ENCODE results near the gene ARHGAP18.

ARHGAP18 gene

DNA sequence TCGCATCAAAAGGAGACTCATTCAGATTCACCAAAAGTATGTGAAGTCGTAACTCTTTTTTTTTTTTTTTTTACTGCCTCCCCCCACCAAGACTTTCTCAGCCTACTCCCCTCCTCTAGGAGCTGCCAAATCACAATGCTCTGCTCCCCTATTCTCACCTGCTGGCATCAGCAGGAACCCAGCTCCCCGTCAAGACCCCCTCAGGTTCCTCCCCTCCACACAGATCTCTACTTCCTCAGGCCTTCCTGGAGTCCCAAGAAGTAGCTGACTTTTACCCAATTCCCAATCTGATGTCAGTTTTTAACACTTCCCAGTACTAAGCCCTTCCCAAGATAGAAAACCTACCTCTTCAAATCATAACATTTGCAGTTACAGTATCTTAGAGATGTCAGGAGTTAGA, 39.3 kb downstream of the ARHGAP18 start:
- Histone ChIP-seq H3K23ac (ENCODE audit: low read length) (no peak overlapping the region), H3K4me3 (ENCODE audit: low read depth, low read length) (no peak overlapping the region), H3K79me1 (ENCODE audit: low read length) (peaks cover 9% of the 10 kb centered on the region), H2BK120ac (ENCODE audit: insufficient read depth, low read length, poor library complexity) (no peak overlapping the region), H3K4ac (ENCODE audit: low read depth, low read length) (no peak overlapping the region), H2AK5ac (ENCODE audit: low read length) (no peak overlapping the region), H4K12ac (ENCODE audit: low read depth, low read length) (no peak overlapping the region), H3K9ac (ENCODE audit: low read length) (no peak overlapping the region), H3K27ac (ENCODE audit: low read depth, low read length) (no peak overlapping the region), H3K18ac (ENCODE audit: low read length) (no peak overlapping the region), H3K9me3 (ENCODE audit: insufficient read depth, low read depth, low read length) (no peaks in the 10 kb centered on the region), H4K8ac (ENCODE audit: low read depth, low read length) (no peak overlapping the region), H3K79me2 (ENCODE audit: control insufficient read depth, insufficient read depth, low read length, poor library complexity) (no peaks in the 10 kb centered on the region), H2AFZ (ENCODE audit: insufficient read depth, low read length, poor library complexity) (no peak overlapping the region), H3K14ac (ENCODE audit: low read length) (no peak overlapping the region), H3K4me1 (ENCODE audit: control insufficient read depth in 1 of 2, insufficient read depth in 2 of 2, low read length in 2 of 2) (peaks cover 4 to 9% of the 10 kb centered on the region in 2 experiments), H4K91ac (ENCODE audit: low read depth, low read length) (no peak overlapping the region), H3K36me3 (ENCODE audit: control insufficient read depth in 1 of 2, insufficient read depth in 2 of 2, low read length in 2 of 2) (no peaks in the 10 kb centered on the region), H3K27me3 (ENCODE audit: insufficient read depth, low read length) (no peaks in the 10 kb centered on the region), H2BK12ac (ENCODE audit: low read length) (no peak overlapping the region), H3K4me2 (ENCODE audit: low read length) (no peak overlapping the region), H2BK5ac (ENCODE audit: low read depth, low read length, poor library complexity) (no peak overlapping the region)
- no peak for DNase-seq
- WGBS (ENCODE audit: extremely low coverage, insufficient coverage, insufficient read length) = no CpG with 5 or more reads among the region's 3 CpGs

DNA sequence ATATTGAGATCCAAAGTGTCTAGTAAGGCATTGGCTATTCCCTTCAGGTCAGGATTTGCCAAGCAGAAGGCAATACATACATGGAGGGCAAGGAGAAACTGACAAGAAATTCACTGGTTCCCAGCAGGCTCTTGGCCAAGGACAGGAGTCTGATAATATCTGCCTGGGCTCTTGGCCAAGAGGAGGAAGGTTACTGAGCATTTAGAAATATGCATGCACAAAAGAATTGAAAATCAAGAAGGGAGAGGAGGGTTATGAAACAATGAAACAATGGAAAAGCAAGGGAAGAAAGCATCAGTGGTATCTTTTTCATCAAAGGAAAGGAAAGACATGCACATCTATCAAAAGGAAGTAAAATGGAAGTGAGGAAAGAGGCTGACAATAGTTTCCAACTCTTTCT, 42.4 kb downstream of the ARHGAP18 start:
- no peak overlapping the region for H3K4me3 ChIP-seq (ENCODE audit: low read depth, low read length)
- H3K27me3 ChIP-seq (ENCODE audit: insufficient read depth, low read length) = no peaks in the 10 kb centered on the region
- H3K79me1 ChIP-seq (ENCODE audit: low read length) = peaks cover 9% of the 10 kb centered on the region
- no peak overlapping the region for H2BK120ac ChIP-seq (ENCODE audit: insufficient read depth, low read length, poor library complexity)
- no peak overlapping the region for H4K91ac ChIP-seq (ENCODE audit: low read depth, low read length)
- no peak overlapping the region for H2AK5ac ChIP-seq (ENCODE audit: low read length)
- no peak overlapping the region for H4K8ac ChIP-seq (ENCODE audit: low read depth, low read length)
- no peak overlapping the region for H2AFZ ChIP-seq (ENCODE audit: insufficient read depth, low read length, poor library complexity)
- no peaks in the 10 kb centered on the region for H3K79me2 ChIP-seq (ENCODE audit: control insufficient read depth, insufficient read depth, low read length, poor library complexity)
- H3K27ac ChIP-seq (ENCODE audit: low read depth, low read length) = no peak overlapping the region
- H2BK12ac ChIP-seq (ENCODE audit: low read length) = no peak overlapping the region
- no peak overlapping the region for H3K23ac ChIP-seq (ENCODE audit: low read length)
- H3K9me3 ChIP-seq (ENCODE audit: insufficient read depth, low read depth, low read length) = no peaks in the 10 kb centered on the region
- H2BK5ac ChIP-seq (ENCODE audit: low read depth, low read length, poor library complexity) = no peak overlapping the region
- peaks cover 4 to 6% of the 10 kb centered on the region in 2 experiments for H3K4me1 ChIP-seq (ENCODE audit: control insufficient read depth in 1 of 2, insufficient read depth in 2 of 2, low read length in 2 of 2)
- no peak overlapping the region for H3K9ac ChIP-seq (ENCODE audit: low read length)
- no peak overlapping the region for H3K4ac ChIP-seq (ENCODE audit: low read depth, low read length)
- no peak overlapping the region for H3K14ac ChIP-seq (ENCODE audit: low read length)
- no peaks in the 10 kb centered on the region for H3K36me3 ChIP-seq (ENCODE audit: control insufficient read depth in 1 of 2, insufficient read depth in 2 of 2, low read length in 2 of 2)
- H3K4me2 ChIP-seq (ENCODE audit: low read length) = no peak overlapping the region
- no peak overlapping the region for H3K18ac ChIP-seq (ENCODE audit: low read length)
- DNase-seq = no peak
- no peak overlapping the region for H4K12ac ChIP-seq (ENCODE audit: low read depth, low read length)

GRCh38 chr6:129667034-129667433, 42.9 kb downstream of the ARHGAP18 start:
- Histone ChIP-seq H3K27me3 (ENCODE audit: insufficient read depth, low read length) (no peaks in the 10 kb centered on the region), H4K8ac (ENCODE audit: low read depth, low read length) (no peak overlapping the region), H3K9ac (ENCODE audit: low read length) (no peak overlapping the region), H3K18ac (ENCODE audit: low read length) (no peak overlapping the region), H4K91ac (ENCODE audit: low read depth, low read length) (no peak overlapping the region), H3K4me3 (ENCODE audit: low read depth, low read length) (no peak overlapping the region), H4K12ac (ENCODE audit: low read depth, low read length) (no peak overlapping the region), H3K79me2 (ENCODE audit: control insufficient read depth, insufficient read depth, low read length, poor library complexity) (no peaks in the 10 kb centered on the region), H2BK120ac (ENCODE audit: insufficient read depth, low read length, poor library complexity) (no peak overlapping the region), H3K79me1 (ENCODE audit: low read length) (peaks cover 6% of the 10 kb centered on the region), H2BK12ac (ENCODE audit: low read length) (no peak overlapping the region), H3K4me1 (ENCODE audit: control insufficient read depth in 1 of 2, insufficient read depth in 2 of 2, low read length in 2 of 2) (peaks cover 2 to 3% of the 10 kb centered on the region in 2 experiments), H3K27ac (ENCODE audit: low read depth, low read length) (no peak overlapping the region), H3K36me3 (ENCODE audit: control insufficient read depth in 1 of 2, insufficient read depth in 2 of 2, low read length in 2 of 2) (no peaks in the 10 kb centered on the region), H3K23ac (ENCODE audit: low read length) (no peak overlapping the region), H3K4me2 (ENCODE audit: low read length) (no peak overlapping the region), H2BK5ac (ENCODE audit: low read depth, low read length, poor library complexity) (no peak overlapping the region), H2AK5ac (ENCODE audit: low read length) (no peak overlapping the region), H3K14ac (ENCODE audit: low read length) (no peak overlapping the region), H3K4ac (ENCODE audit: low read depth, low read length) (no peak overlapping the region), H2AFZ (ENCODE audit: insufficient read depth, low read length, poor library complexity) (no peak overlapping the region), H3K9me3 (ENCODE audit: insufficient read depth, low read depth, low read length) (no peaks in the 10 kb centered on the region)
- no peak for DNase-seq

GRCh38 chr6:129665555-129665954, 44.4 kb downstream of the ARHGAP18 start:
- Histone ChIP-seq H3K18ac (ENCODE audit: low read length) (no peak overlapping the region), H2BK5ac (ENCODE audit: low read depth, low read length, poor library complexity) (no peak overlapping the region), H4K12ac (ENCODE audit: low read depth, low read length) (no peak overlapping the region), H3K23ac (ENCODE audit: low read length) (no peak overlapping the region), H3K36me3 (ENCODE audit: control insufficient read depth in 1 of 2, insufficient read depth in 2 of 2, low read length in 2 of 2) (no peaks in the 10 kb centered on the region), H3K9me3 (ENCODE audit: insufficient read depth, low read depth, low read length) (no peaks in the 10 kb centered on the region), H2BK12ac (ENCODE audit: low read length) (no peak overlapping the region), H3K14ac (ENCODE audit: low read length) (no peak overlapping the region), H2AFZ (ENCODE audit: insufficient read depth, low read length, poor library complexity) (no peak overlapping the region), H4K91ac (ENCODE audit: low read depth, low read length) (no peak overlapping the region), H2BK120ac (ENCODE audit: insufficient read depth, low read length, poor library complexity) (no peak overlapping the region), H2AK5ac (ENCODE audit: low read length) (no peak overlapping the region), H3K4me2 (ENCODE audit: low read length) (no peak overlapping the region), H3K27ac (ENCODE audit: low read depth, low read length) (no peak overlapping the region), H3K9ac (ENCODE audit: low read length) (no peak overlapping the region), H3K79me2 (ENCODE audit: control insufficient read depth, insufficient read depth, low read length, poor library complexity) (no peaks in the 10 kb centered on the region), H3K27me3 (ENCODE audit: insufficient read depth, low read length) (no peaks in the 10 kb centered on the region), H3K4ac (ENCODE audit: low read depth, low read length) (no peak overlapping the region), H3K4me1 (ENCODE audit: control insufficient read depth in 1 of 2, insufficient read depth in 2 of 2, low read length in 2 of 2) (no peaks in the 10 kb centered on the region), H3K79me1 (ENCODE audit: low read length) (peaks cover 2% of the 10 kb centered on the region), H3K4me3 (ENCODE audit: low read depth, low read length) (no peak overlapping the region), H4K8ac (ENCODE audit: low read depth, low read length) (no peak overlapping the region)
- DNase-seq = no peak
- no CpG with 5 or more reads among the region's 3 CpGs for WGBS (ENCODE audit: extremely low coverage, insufficient coverage, insufficient read length)

GRCh38 chr6:129663531-129663930, 46.4 kb downstream of the ARHGAP18 start:
- no peaks in the 10 kb centered on the region for H3K36me3 ChIP-seq (ENCODE audit: control insufficient read depth in 1 of 2, insufficient read depth in 2 of 2, low read length in 2 of 2)
- H4K12ac ChIP-seq (ENCODE audit: low read depth, low read length) = no peak overlapping the region
- no peak overlapping the region for H2AFZ ChIP-seq (ENCODE audit: insufficient read depth, low read length, poor library complexity)
- no peaks in the 10 kb centered on the region for H3K79me2 ChIP-seq (ENCODE audit: control insufficient read depth, insufficient read depth, low read length, poor library complexity)
- no peak overlapping the region for H3K23ac ChIP-seq (ENCODE audit: low read length)
- H3K14ac ChIP-seq (ENCODE audit: low read length) = no peak overlapping the region
- H3K4me2 ChIP-seq (ENCODE audit: low read length) = no peak overlapping the region
- H3K79me1 ChIP-seq (ENCODE audit: low read length) = peaks cover 4% of the 10 kb centered on the region
- no peak overlapping the region for H3K4ac ChIP-seq (ENCODE audit: low read depth, low read length)
- DNase-seq = no peak
- no peak overlapping the region for H3K27ac ChIP-seq (ENCODE audit: low read depth, low read length)
- no peak overlapping the region for H2BK120ac ChIP-seq (ENCODE audit: insufficient read depth, low read length, poor library complexity)
- H3K4me3 ChIP-seq (ENCODE audit: low read depth, low read length) = no peak overlapping the region
- H3K9ac ChIP-seq (ENCODE audit: low read length) = no peak overlapping the region
- H4K8ac ChIP-seq (ENCODE audit: low read depth, low read length) = no peak overlapping the region
- WGBS (ENCODE audit: extremely low coverage, insufficient coverage, insufficient read length) = no CpG with 5 or more reads among the region's 3 CpGs
- no peak overlapping the region for H2AK5ac ChIP-seq (ENCODE audit: low read length)
- H3K9me3 ChIP-seq (ENCODE audit: insufficient read depth, low read depth, low read length) = no peaks in the 10 kb centered on the region
- no peaks in the 10 kb centered on the region for H3K27me3 ChIP-seq (ENCODE audit: insufficient read depth, low read length)
- H2BK5ac ChIP-seq (ENCODE audit: low read depth, low read length, poor library complexity) = no peak overlapping the region
- no peak overlapping the region for H3K18ac ChIP-seq (ENCODE audit: low read length)
- H3K4me1 ChIP-seq (ENCODE audit: control insufficient read depth in 1 of 2, insufficient read depth in 2 of 2, low read length in 2 of 2) = peaks cover 6 to 8% of the 10 kb centered on the region in 2 experiments
- no peak overlapping the region for H4K91ac ChIP-seq (ENCODE audit: low read depth, low read length)
- H2BK12ac ChIP-seq (ENCODE audit: low read length) = no peak overlapping the region

Data from trophoblast cell (in vitro differentiated cells and primary cell).